ENCODE results near the gene C3orf70.

Gene C3orf70

DNA sequence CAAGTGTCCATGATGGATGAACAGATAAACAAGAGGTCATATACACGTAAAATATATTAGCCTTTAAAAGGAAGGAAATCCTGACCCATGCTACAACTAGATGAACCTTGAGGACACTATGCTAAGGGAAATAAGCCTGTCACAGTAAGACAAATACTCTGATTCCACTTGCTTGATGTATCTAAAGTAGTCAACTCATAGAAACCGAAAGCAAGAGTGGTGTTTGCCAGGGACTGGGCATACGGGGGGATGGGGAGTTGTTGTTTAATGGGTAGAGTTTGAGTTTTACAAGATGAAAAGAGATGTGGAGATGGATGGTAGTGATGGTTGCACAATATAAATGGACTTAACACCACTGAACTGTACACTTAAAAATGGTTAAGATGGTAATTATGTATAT, 65.4 kb downstream of the C3orf70 start:
- no peak for DNase-seq (ENCODE audit: low read depth in 2 of 2)

DNA sequence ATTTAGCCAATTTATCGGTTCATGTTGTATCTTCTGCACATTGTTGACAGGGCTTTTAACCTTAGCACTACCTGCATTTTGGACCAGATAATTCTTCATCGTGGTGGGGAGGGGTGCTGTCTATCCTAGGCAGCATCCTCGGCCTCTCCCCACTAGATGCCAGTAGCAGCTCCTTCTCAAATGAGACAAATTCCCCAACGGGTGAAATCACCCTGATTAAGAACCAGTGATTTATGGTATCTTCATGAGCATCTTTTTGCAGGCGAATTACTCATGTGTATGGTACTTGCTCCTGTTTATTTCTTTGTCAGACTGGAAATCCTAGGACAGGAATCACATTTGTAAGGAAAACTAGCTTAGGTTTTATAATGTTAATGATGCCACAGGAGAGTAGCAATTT, 68.0 kb downstream of the C3orf70 start:
- DNase-seq (ENCODE audit: low read depth in 2 of 2): no peak

DNA sequence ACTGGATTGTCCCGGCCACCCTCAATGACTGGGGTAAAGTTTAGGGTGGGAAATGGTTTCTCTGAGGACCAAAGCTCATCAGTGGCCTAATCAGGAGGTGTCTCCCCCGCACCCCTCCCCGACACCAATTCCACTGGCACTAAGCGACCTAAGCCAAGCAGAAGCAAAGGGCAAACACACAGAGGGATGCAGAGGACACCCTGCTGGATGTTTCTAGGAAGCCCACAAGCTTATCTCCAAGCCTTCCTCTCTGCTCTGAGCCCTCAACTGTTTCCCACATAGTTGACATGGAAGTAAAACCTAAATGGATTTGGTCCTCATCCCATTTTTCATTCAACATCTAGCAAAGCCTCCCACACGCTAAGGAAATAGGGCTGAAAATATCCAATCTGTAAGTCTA, 68.5 kb downstream of the C3orf70 start:
- no peak for DNase-seq (ENCODE audit: low read depth in 2 of 2)

DNA sequence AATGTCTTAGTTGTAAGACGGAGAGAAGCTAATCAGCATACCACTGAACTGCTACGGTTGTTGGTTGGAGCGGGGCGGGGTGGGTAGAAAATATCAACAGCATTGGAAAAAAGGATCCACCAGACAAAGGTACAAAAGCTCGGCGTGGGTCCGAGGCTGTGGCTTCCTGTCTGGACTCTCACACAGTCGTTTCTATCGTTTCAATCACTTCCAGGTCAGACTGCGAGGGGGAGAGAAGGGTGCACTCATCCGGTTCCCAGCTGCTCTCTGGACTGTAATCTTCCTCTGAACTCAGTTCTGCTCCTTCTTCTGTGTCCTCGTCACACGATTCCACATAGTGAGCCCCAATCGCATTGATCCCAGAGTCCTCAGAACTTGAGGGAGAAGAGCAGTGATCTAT, 70.0 kb downstream of the C3orf70 start:
- DNase-seq (ENCODE audit: low read depth in 2 of 2): no peak

DNA sequence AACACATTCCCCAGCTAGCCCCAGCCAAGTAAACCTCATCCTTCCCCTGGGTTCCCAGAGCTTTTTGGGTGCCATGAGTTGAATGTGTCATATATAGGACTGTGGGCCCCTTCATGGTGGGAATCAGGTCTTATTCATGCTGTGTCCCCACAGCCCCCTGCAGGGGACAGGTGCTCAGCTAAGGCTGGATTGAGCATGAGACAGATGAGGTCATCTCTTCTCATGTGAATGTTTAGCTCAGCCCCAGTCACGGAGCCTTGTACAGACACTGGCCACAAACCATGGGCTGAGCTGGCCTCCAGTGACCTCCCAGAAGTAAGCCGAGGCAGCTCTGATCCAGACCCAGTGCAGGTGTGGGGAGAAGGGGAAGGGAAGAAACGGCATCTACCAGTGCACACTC, 70.7 kb downstream of the C3orf70 start:
- no peak for DNase-seq (ENCODE audit: low read depth in 2 of 2)

DNA sequence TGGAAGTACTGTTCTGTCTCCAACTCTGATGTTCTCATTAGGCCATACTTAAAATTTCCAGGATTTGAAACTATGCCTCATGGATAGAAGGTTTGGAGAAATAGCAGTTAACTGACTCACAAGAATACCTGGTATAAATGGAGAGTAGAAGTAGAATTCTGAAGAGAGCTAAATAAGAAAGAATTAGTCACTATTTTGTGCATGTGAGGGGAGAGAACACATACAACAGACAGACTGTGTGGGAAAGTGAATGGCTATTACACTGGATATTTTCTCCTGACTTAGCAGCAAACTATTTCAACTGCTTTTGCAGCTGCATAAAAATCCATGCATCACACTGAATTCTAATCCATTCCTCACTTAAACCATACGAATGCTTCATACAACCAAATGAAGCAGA, 71.3 kb downstream of the C3orf70 start:
- no peak for DNase-seq (ENCODE audit: low read depth in 2 of 2)

DNA sequence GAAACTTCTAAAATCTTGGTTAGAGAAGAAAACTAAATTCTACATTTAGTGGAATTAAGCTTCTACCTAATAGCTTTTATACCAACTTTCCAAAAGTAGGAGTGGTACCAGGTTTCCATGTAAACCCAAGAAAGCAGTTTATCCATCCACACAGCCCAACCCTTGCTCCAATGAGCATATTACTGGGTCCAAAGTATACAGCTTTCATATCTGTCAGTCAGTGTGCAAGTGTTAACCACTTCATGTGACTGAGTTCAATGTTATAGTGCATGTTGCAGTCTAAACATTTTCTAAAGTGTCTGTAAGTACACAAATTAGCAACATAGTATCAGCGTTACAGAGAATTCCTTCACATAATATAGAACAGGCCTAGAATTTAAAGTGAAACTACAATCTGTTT, 73.2 kb downstream of the C3orf70 start:
- no peak for DNase-seq (ENCODE audit: low read depth in 2 of 2)

DNA sequence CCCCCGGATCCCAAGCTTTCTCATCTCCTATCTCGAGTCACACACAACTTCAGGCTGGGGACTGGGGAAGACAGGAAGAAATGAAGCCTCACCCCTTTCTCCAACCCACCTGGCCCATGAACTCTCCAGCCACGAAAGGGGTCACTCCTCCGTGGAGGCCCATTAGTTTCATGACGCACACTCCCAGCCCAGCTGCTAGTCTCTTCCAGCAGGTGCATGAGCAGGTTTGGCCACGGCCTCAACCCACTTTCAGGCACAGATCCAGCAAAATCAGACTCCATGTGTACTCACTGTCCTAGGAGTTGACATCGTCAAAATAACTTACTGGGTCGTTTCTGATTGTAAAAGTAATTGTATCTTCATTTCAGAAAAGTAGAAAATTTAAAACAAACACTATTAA, 76.6 kb downstream of the C3orf70 start:
- DNase-seq (ENCODE audit: low read depth in 2 of 2): no peak

DNA sequence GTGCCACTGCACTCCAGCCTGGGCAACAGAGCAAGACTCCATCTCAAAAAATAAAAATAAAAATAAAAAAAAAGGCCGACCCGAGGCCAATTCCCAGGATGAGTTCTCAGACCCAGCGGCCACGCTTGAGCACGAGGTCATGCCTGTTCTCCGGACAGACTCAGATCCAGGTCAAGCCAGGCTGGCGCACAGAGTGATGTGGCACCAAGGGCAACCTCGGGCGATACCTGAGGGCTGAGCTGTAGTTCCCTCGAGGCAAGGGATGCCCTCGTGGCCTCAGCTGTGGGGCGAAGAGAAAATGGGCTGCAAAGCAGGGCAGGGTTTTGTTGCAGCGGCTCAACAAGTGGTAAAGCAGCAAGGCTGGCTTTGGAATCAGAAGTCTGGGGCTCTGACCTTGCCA, 77.3 kb downstream of the C3orf70 start:
- DNase-seq (ENCODE audit: low read depth in 2 of 2): no peak

DNA sequence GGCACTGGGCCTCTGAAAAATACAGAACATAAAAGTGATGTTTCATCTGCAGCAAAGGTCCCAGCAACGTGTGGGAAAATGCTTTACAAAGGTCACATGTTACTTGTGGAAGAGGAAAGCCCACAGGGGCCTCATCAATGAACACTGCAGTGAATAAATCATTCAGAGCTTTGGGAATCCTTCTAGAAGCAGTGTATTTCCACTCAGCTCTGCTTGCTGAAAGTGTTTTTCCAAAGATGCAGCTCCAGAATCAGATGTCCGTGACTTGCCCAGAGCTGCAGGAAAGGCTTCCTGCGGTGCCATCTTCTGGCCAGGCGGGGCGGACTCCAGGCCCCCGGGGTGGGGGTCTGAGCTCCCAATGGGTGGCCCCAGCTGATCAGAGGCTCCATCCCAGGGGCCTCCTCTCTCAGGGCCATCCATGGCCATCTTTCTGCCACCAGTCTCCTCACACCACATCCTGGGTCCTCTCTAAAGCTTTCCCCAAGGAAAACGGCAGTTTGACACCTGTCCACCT, 81.5 kb downstream of the C3orf70 start:
- no peak for DNase-seq (ENCODE audit: low read depth in 2 of 2)

DNA sequence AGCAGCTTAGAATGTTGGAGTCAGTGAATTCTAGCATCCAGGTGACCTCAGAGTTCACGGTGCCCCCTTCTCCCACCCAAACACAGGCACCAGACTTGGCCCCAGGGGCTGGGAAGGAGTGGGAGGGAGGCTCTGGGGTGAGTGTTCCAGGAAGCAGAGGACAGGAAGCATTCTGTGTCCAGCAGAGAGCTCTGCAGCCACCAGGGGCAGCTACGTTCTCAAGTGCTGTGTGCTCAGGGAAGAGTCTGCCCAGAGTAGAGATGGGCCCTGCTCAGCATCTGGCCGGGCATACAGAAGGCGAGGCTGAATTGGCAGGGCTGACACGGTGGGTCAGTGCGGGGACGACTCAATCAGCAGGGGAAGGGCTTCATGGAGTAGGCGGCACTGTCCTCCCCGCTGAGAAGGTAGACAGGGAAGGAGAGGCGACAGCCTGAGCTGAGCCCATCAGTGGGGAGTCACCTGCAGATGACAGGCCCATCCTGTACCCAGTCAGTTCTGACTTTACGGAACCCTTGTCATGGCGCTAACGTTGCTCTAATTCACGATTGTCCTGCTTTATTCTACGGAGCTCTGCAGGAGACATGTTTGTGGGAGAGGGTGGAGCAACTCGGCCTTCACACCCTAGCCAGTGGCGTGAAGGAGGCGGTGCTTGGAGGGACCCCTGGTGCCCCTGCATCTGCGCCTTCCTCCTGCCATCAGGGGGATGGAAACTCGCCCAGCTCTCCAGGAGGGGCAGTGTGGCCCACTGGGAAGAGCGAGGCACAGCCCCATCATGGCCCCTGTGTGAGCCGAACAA, 82.2 kb downstream of the C3orf70 start:
- no peak for DNase-seq (ENCODE audit: low read depth in 2 of 2)

DNA sequence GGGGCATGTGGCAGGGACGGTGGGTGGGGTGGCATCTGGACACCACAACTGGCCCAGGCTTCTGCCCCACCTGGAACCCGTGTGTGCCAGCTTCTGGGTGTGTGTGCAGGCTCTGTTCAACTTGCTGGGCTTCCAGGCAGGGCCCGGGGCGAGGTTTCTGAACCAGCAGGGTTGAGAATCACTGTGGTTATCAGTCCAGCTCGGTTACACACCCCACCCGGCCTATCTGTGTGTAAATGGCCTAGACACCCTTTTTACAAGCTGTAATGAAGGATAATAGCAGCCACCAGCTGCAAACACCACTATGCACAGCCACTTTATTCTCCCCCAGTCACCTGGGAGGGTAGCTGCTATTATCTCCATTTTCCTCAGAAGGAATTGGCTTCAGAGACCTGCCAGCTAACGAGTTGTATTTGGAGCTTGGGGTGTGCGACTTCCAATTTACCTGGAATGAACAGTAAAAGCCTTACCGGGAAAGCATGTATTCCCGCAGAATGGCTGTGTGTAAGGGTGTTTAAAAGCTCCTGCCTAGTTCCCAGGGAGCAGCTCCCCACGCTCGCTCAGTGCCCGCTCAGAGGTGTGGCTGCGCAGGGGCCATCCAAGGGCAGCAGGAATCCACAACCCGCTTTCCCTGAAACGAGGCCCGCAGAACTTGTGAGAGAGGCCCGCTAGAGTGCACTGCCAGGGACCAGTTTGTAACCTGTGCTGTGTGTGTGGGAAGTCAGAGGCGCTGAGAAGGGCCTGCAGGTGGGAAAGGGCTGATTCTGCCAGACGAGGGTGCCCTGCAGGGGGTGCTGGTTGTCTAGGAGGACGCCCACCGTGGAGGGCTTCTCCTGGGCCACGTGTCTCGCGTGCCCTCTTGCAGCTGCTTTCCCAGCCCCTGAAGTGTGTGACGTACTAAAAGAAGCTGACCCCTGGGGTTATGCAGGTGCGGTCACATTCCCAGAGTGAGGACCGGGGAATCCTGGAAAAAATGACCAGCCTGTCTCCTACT, 83.5 kb downstream of the C3orf70 start:
- no peak for DNase-seq (ENCODE audit: low read depth in 2 of 2)

DNA sequence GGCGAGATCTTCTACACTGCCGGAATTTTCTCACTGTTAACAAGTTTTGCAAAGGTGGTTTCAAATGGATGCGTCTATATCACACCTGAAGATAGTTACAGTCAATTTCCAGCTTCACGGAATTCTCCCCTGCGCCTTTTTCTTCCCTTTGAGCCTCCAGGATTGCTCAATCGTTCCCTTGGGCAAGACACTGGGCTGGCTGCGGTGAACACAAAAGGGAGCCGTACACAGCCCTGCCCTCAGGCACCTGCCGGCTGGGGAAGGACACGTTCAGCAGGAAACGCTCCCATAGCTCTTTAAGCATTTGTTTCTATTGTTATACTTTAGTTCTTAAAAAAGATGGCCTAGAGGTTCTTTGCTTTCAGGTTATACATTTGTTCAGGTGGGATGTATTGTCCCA, 85.7 kb downstream of the C3orf70 start:
- no peak for DNase-seq (ENCODE audit: low read depth in 2 of 2)

DNA sequence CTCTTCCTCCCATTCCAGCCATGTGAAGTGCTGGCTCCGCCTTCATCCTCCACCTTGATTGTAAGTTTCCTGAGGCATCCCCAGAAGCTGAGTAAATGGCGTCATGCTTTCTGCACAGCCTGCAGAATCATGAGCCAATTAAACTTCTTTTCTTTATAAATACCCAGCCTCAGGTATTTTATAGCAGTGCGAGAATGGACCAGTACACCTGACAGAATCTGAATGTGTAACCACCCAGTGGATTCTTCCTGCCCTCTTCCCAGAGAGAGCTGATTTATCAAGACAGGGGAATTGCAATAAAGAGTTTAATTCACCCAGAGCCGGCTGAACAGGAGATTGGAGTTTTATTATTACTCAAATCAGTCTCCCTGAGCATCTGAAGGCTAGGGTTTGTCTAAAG, 86.6 kb downstream of the C3orf70 start:
- DNase-seq (ENCODE audit: low read depth in 2 of 2): no peak

DNA sequence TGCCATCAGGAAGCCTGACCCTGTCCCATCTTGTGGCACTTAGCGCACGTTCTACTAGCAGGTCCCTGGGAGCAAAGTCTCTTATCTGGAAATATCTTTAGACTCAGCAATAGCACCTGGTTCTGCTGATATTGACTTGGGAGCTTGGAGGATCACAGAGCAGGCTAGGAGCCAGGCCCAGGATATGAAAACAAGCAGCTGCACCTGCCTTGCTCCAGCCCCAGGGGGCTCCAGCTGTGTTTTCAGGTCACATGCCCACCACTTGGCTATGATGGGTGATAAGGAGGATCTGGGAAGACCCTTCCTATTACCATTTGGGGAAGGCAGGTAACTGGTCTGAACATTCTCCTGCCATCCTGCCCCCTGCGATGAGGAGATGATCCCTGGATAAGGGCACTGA, 87.8 kb downstream of the C3orf70 start:
- DNase-seq (ENCODE audit: low read depth in 2 of 2): no peak

DNA sequence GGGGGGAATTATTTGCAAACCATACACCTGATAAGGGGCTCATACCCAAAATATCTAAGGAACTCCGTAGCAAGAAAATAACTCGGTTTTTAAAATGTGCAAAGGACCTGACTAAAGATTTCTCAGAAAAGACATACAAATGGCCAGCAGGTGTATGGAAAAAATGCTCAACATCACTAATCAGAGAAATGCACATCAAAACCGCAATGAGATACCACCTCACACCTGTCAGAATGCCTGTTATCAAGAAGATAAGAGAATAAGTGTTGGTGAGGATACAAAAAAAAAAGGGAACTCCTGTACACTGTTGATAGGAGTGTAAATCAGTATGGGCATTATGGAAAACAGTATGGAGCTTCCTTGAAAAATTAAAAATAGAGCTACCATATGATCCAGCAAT, 89.4 kb downstream of the C3orf70 start:
- no peak for DNase-seq (ENCODE audit: low read depth in 2 of 2)

DNA sequence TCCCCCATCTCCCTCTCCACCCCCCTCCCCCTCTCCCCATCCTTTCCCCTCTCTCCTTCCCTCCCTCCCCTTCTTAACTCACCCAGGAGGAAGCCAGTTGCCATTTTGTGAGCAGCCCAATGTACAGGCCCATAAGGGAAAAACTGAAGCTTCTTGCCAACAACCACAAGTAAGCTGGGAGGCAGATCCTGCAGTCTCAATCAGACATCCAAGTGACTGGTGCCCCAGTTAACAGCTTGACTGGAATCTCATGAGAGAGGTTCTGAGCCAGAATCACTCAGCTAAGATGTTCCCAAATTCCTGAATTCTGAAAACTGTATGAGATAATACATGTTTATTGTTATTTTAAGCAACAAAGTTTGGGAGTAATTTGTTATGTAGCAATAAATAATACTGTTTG, 90.7 kb downstream of the C3orf70 start:
- no peak for DNase-seq (ENCODE audit: low read depth in 2 of 2)

DNA sequence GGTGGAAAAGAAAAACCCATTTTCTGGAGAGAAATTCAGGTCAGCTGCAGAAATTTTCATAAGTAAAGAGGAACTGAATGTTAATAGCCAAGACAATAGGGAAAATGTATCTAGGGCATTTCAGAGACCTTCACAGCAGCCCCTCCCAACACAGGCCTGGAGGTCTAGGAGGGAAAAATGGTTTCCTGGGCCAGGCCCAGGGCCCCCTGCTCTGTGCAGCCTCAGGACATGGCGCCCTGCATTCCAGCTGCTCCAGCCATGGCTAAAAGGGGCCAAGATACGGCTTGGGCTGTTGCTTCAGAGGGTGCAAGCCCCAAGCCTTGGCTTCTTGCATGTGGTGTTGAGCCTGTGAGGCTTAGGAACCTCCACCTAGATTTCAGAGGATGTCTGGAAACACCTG, 92.2 kb downstream of the C3orf70 start:
- DNase-seq (ENCODE audit: low read depth in 2 of 2): no peak

DNA sequence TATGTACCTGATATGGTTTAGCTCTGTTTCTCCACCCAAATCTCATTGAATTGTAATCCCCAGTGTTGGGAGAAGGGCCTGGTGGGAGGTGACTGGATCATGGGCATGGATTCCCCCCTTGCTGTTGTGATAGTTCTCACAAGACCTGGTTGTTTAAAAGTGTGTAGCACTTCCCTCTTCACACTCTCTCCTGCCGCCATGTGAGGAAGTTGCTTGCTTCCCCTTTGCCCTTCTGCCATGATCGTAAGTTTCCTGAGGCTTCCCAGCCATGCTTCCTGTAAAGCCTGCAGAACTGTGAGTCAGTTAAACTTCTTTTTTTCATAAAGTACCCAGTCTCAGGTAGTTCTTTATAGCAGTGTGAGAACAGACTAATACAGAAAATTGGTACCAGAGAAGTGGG, 93.1 kb downstream of the C3orf70 start:
- DNase-seq (ENCODE audit: low read depth in 2 of 2): no peak

DNA sequence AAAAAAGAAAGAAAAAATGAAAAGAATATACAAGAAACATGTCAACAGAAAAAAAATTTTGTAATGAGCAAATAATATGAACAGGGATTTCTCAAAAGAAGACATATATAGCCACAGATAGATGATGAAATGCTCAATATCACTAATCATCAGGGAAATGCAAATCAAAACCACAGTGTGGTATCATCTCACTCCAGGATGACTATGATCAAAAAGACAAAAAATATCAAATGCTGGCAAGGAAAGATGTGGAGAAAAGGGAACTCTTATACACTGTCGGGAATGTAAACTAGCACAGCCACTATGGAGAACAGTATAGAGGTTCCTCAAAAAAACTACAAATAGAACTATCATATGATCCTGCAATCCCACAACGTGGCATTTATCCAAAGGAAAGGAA, 94.1 kb downstream of the C3orf70 start:
- DNase-seq (ENCODE audit: low read depth in 2 of 2): no peak

DNA sequence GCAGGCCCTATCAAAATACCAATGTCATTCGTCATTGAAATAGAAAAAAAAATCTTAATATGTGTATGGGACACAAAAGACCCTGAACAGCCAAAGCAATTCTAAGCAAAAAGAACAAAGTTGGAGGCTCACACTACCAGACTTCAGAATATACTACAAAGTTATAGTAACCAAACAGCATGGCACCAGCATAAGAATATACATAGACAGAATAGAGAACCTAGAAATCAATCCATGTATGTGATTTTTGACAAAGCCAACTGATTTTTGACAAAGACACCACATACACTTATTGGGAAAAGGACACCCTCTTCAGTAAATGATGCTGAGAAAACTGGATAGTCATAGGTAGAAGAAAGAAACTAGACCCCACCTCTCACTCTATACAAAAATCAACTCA, 95.0 kb downstream of the C3orf70 start:
- no peak for DNase-seq (ENCODE audit: low read depth in 2 of 2)

DNA sequence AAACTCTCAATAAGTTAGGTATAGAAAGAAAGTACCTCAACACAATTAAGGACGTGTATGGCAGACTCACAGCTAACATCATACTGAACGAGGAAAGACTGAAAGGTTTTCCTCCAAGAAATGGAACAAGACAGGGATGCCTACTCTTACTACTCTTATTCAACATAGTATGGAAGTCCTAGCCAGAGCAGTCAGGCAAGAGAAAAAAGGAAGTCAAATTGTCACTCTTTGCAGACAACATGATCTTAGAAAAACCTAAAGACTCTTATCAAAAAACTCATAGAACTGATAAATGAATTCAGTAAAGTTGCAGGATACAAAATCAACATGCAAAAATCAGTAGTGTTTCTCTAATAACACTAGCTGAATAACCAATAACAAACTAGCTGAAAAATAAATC, 96.0 kb downstream of the C3orf70 start:
- DNase-seq (ENCODE audit: low read depth in 2 of 2): no peak

DNA sequence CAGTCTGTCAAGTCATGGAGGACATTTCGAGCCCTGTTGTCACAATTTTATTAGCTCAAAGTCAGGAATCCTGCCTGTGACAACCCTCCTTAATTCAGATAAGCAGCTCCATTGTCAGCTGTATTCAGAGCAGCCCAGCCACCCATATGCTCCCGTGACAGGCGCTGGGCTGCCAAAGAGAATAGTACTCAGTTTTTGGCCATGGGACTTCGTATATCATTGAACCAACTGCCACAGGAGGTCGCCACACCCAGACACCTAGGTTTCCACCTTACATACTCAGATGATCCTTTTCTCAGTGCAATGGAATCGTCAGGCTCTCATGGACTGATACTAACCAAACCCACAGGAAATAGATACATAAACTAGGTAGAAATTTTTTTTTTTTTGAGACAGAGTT, 100.2 kb downstream of the C3orf70 start:
- DNase-seq (ENCODE audit: low read depth in 2 of 2): no peak

All from stimulated activated CD8-positive, alpha-beta memory T cell treated with anti-CD3 and anti-CD28 coated beads, Interleukin-15, amount 100 ng/mL, for 48 hours (primary cell).